H1 (cell line): ENCODE data around the gene MAD2L1. TPM values are rescaled to one million over a fixed set of nuclear protein-coding genes. Genes with fewer than 3 reads are reported as not detected.
A peak's percentile ranks its signal among the peaks of the same experiment; 100 is the strongest.

ENCODE experiments used
- HDAC2 ChIP-seq, 2 experiments: fragments of 300-600 bp in 1 of 2; sonication (generic) in 1 of 2; IDR thresholded peaks; 2 replicates each; pipeline ENCODE4 v1.6.1; 2011 to 2012; ENCODE audit warnings: low read depth in 2 of 2, low read length in 2 of 2, mild to moderate bottlenecking in 2 of 2, moderate library complexity in 2 of 2, borderline replicate concordance in 1 of 2, inconsistent platforms in 1 of 2
- TAF1 ChIP-seq: IDR thresholded peaks from 2 replicates; pipeline ENCODE4 v1.6.1; 2011; ENCODE audit warnings: mild to moderate bottlenecking, low read depth, low read length
- TAF7 ChIP-seq: optimal IDR thresholded peaks from 2 replicates; pipeline ENCODE3; 2011; ENCODE audit warnings: low read depth, mild to moderate bottlenecking, inconsistent platforms, low read length, moderate library complexity, borderline replicate concordance
- polyA plus RNA-seq, 7 experiments: library from polyadenylated mRNA; depleted of rRNA in 3 of 7; stranded (reverse) in 5 of 7; unstranded in 2 of 7; fragments of >200 nt in 5 of 7; fragments of 200-250 nt in 2 of 7; gene quantifications; 1 replicate in 5 of 7; 2 replicates in 1 of 7; 4 replicates in 1 of 7; pipeline versions ENCODE4 v1.2.1 to v1.2.3, GENCODE V29; 2011 to 2013; ENCODE audit warnings: missing spikeins in 2 of 7, mixed read lengths in 2 of 7
- total RNA-seq: library from RNA; stranded (reverse); fragmentation: NEBNext Ultra II Directional; extraction: Animal tissue kit (Norgen Biotek cat#: 25700); gene quantifications from 2 replicates; pipeline ENCODE4 v1.2.1, GENCODE V29; 2021
- TF ChIP-seq, protein P1 (sequence below), 3 experiments: IDR thresholded peaks; 1 replicate in 2 of 3; 2 replicates in 1 of 3; pipeline versions ENCODE4 v1.5.1 to v1.6.1; 2011; ENCODE audit warnings: low read length in 3 of 3, mild to moderate bottlenecking in 3 of 3, inconsistent platforms in 2 of 3, low read depth in 1 of 3, moderate library complexity in 1 of 3; ENCODE audit not compliant: insufficient read depth in 1 of 3; ENCODE audit errors: control extremely low read depth in 1 of 3

MAD2L1 gene
- total and polyA plus RNA-seq, 2 of the 8 experiments (the other 6 are each of a cell fraction or from before 2014, with no cell fraction given), result 51.1 to 88.1 TPM

DNA sequence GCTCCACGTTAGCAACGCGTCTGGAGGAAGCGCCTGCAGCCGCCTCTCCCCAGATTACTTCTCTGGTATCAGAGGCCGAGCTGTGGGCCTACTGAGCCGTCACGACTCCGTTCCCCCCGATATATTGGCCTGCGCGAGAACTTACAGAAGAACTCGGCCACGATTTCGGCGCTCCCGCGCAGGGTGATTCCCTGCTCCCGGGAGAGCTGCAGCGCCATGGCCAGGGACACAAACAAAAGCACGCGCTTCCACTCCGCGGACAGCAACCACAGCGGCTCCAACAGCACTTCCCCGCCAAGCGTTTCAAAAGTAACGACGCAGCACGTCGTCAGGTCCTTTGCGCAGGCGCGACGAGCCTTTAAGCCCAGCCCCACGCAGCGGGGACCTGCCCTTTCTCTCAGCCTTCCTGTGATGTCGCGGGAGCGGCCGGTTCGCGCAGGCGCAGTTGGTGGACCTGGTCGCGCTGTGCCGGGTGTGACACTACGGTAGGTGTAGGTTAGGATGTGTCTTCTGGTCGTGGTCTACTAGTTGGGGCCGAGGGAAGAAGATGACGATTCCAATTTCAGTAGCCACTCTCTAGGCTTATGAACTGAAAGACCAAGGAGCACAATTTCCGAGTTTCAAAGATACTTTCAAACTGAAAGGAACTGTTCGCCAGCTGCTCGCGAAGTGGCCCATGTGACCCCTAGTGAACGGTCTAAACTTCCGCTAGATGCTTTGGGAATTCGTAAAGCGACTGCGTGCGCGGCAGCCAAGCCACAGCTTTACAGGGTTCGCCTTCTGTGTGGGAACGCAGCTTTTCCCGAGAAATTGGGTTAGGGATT is at the start of gene MAD2L1 (continued):
- TF ChIP-seq, protein P1, sequence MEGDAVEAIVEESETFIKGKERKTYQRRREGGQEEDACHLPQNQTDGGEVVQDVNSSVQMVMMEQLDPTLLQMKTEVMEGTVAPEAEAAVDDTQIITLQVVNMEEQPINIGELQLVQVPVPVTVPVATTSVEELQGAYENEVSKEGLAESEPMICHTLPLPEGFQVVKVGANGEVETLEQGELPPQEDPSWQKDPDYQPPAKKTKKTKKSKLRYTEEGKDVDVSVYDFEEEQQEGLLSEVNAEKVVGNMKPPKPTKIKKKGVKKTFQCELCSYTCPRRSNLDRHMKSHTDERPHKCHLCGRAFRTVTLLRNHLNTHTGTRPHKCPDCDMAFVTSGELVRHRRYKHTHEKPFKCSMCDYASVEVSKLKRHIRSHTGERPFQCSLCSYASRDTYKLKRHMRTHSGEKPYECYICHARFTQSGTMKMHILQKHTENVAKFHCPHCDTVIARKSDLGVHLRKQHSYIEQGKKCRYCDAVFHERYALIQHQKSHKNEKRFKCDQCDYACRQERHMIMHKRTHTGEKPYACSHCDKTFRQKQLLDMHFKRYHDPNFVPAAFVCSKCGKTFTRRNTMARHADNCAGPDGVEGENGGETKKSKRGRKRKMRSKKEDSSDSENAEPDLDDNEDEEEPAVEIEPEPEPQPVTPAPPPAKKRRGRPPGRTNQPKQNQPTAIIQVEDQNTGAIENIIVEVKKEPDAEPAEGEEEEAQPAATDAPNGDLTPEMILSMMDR (IDR thresholded peaks at IDR 0.05; ENCODE audit: control extremely low read depth in 1 of 3, insufficient read depth in 1 of 3, low read depth in 1 of 3, low read length in 3 of 3), result no peak
- TF ChIP-seq HDAC2 (IDR thresholded peaks at IDR 0.05; ENCODE audit: borderline replicate concordance in 1 of 2, low read depth in 2 of 2, low read length in 2 of 2) (peak in 1 of 2 experiments; percentile 88; a peak in 1 of 4 replicates), TAF7 (peak; percentile 38), TAF1 (peak; percentile 82)
- TF ChIP-seq, all 59 proteins: peak for 22
